NCI-H226 (cell line): ENCODE results near the gene NOL8.

ENCODE experiments used
- DNase-seq: peaks from one replicate; pipeline ENCODE4 v3.0.0-alpha.2; 2015

NOL8 gene

DNA sequence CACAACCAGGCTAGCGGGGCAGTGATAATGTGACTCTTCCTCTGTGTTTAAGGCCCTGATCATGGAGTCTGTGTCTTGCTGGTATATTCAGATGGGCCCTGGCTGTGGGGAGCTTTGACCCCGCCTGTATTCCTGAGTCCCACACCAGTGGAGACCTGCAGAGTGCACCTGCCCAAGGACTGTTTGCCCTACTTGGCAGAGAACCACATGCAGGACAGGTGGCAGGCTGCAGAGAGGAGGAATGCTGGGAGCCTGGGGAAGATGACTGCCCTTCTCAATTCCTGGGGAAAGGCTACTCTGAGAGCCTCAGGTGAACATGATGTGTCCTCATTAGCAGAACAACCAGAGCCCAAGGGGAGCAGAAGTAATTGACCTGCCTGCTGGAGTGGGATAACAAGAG is 67.8 kb downstream of the NOL8 start:
- no peak for DNase-seq

DNA sequence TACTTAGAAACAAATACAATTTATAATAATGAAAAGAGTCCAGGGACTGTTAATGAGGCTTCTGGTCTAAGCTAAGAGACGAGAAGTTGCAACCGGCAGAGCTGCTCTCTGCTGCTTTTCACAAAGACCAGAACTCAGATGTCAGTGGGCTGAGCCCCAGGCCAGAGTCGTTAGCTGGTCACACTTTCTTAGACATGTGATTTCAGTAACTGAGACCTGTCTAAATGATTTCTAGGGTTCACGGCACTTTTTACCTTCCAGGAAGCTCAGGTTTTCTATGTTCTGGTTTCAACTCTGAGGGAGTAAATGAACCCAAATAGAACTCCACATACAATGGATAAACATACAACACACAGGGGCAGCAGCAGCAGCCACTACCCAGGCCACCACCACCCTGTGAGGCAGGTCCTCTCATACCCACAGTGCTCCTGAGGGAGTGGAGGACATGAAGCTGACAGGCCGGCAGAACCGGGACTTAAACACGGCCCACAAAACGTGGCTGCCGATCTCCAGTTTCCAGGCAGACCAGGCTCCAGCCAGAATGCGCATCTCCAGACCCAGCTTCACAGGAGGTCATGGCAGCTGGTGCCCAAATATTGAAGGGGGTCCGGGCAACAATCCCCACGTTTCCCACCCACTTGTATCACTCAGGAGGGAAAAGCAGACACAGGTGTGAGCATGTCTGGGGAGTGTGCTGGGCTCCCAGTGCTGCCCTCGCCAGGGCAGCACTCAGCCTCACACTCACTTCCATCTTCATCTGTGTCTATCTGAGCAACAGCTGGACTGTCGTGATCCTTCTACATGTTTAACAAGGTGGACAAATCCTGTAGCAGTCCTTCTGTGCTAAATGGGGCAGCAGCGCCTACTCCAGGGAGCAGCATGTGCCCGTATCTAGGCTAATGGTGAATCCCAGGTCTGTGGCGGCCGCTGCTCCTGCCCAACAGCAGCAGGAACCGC is 70.5 kb downstream of the NOL8 start:
- no peak for DNase-seq

DNA sequence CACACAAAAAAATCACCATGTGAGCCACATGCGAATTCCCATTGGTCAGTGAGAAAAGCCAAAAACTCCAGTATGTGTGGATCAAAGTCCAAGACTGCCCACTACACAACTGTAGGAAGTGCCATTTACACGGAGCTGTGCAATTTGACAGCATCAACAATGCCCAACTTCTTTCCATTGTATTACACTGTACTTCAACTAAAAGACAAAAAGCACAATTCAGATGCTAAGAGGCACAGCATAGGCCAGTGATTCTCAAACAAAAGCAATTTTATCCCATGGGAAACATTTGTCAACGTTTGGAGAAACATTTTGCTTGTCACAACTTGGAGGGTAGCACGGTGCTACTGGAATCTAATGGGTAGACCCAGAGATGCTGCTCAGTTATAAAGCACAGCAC is 71.5 kb downstream of the NOL8 start:
- no peak for DNase-seq

DNA sequence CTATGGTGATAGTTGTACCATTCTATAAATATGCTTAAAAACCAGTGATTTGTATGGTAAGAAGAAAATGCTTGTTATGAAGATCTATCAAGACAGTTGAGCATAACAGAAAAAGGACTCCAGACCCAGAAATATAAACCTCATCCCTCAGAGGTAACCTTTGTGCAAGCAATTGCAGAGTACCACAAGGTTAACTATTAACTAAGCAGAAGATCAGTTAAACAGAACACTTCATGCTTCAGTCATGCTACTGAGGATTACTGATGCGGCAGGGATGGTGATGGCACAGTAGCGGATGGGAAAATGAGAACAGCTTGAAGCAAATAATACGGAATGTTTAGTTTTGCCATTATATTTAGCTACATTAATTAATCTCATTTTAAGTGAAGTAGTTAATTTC is 77.2 kb downstream of the NOL8 start:
- DNase-seq, result no peak
